GM23338 (cell line): ENCODE results near the gene TMED10. TPM values are rescaled to one million over a fixed set of nuclear protein-coding genes. Genes with fewer than 3 reads are reported as not detected.

ENCODE experiments used
- ATAC-seq: fragments of 200-7000 bp; cut with Tn5 transposase; 3 replicates; pipeline ENCODE4 v1.9.1; 2020
- DNase-seq: peaks from one replicate; pipeline ENCODE4 v3.0.0-alpha.2; 2015; ENCODE audit warnings: low spot score
- H2AFZ ChIP-seq: fragments of 200-600 bp; sonication (generic); 2 replicates; pipeline ENCODE4 v1.8.0; 2016; ENCODE audit warnings: antibody characterized with exemption, mild to moderate bottlenecking, moderate library complexity
- H3F3A ChIP-seq: fragments of 200-600 bp; sonication (generic); replicated peaks from 2 replicates; pipeline ENCODE4 v1.8.0; 2017; ENCODE audit warnings: antibody characterized with exemption, mixed run types, low read depth
- H3K27ac ChIP-seq: fragments of 200-600 bp; sonication (generic); 2 replicates; pipeline ENCODE4 v1.6.1; 2016; ENCODE audit warnings: low read depth
- H3K27me3 ChIP-seq: fragments of 200-600 bp; sonication (generic); 2 replicates; pipeline ENCODE4 v1.8.0; 2016; ENCODE audit warnings: mild to moderate bottlenecking, mixed run types, moderate library complexity; ENCODE audit not compliant: insufficient read depth
- H3K36me3 ChIP-seq: fragments of 200-600 bp; sonication (generic); 2 replicates; pipeline ENCODE4 v1.8.0; 2016; ENCODE audit warnings: mild to moderate bottlenecking; ENCODE audit not compliant: insufficient read depth
- H3K4me1 ChIP-seq: fragments of 200-600 bp; sonication (generic); 2 replicates; pipeline ENCODE4 v1.8.0; 2016; ENCODE audit warnings: mild to moderate bottlenecking, moderate library complexity; ENCODE audit not compliant: insufficient read depth
- H3K4me2 ChIP-seq: fragments of 200-600 bp; sonication (generic); 2 replicates; pipeline ENCODE4 v1.7.1; 2017; ENCODE audit warnings: mixed run types
- H3K4me3 ChIP-seq: fragments of 200-600 bp; sonication (generic); 2 replicates; pipeline ENCODE4 v1.6.1; 2016; ENCODE audit warnings: mixed run types
- H3K79me2 ChIP-seq: fragments of 200-600 bp; sonication (generic); replicated peaks from 2 replicates; pipeline ENCODE4 v1.8.0; 2017; ENCODE audit warnings: mild to moderate bottlenecking; ENCODE audit not compliant: insufficient read depth
- H3K9me2 ChIP-seq: fragments of 200-600 bp; sonication (generic); 2 replicates; pipeline ENCODE4 v1.8.0; 2017; ENCODE audit not compliant: insufficient read depth
- H4K20me1 ChIP-seq: fragments of 200-600 bp; sonication (generic); replicated peaks from 2 replicates; pipeline ENCODE4 v1.8.0; 2017; ENCODE audit warnings: mild to moderate bottlenecking; ENCODE audit not compliant: insufficient read depth
- H3K27ac Mint-ChIP-seq: 2 replicates; pipeline ENCODE4 v1.8.0; 2020; ENCODE audit warnings: inconsistent platforms, mild to moderate bottlenecking, moderate library complexity, mixed read lengths
- H3K27me3 Mint-ChIP-seq: 3 replicates; pipeline ENCODE4 v1.8.0; 2022; ENCODE audit warnings: low read depth, mild to moderate bottlenecking, moderate library complexity, mixed read lengths, inconsistent platforms; ENCODE audit not compliant: insufficient read depth, poor library complexity
- H3K36me3 Mint-ChIP-seq: 3 replicates; pipeline ENCODE4 v1.8.0; 2021; ENCODE audit warnings: low read depth, mild to moderate bottlenecking, inconsistent platforms, moderate library complexity, mixed read lengths
- H3K4me1 Mint-ChIP-seq: 3 replicates; pipeline ENCODE4 v1.8.0; 2020; ENCODE audit warnings: mild to moderate bottlenecking, inconsistent platforms, mixed read lengths
- H3K4me3 Mint-ChIP-seq: 3 replicates; pipeline ENCODE4 v1.8.0; 2021; ENCODE audit warnings: moderate library complexity, mild to moderate bottlenecking, inconsistent platforms, mixed read lengths
- H3K9me3 Mint-ChIP-seq: 3 replicates; pipeline ENCODE4 v1.8.0; 2020; ENCODE audit warnings: moderate library complexity, mild to moderate bottlenecking, inconsistent platforms, mixed read lengths
- CREB1 ChIP-seq: fragments of 250-450 bp; sonication (Bioruptor Pico); IDR thresholded peaks from 2 replicates; pipeline ENCODE4 v1.5.0; 2020; ENCODE audit warnings: low read depth, mild to moderate bottlenecking, moderate library complexity
- EZH2 ChIP-seq: fragments of 200-600 bp; sonication (generic); IDR thresholded peaks from one replicate; pipeline ENCODE4 v1.8.0; 2017; ENCODE audit warnings: antibody characterized with exemption, mild to moderate bottlenecking, low read depth; ENCODE audit not compliant: unreplicated experiment
- EZH2phosphoT487 ChIP-seq: fragments of 200-600 bp; sonication (generic); IDR thresholded peaks from one replicate; pipeline ENCODE4 v1.8.1; 2018; ENCODE audit warnings: antibody characterized with exemption; ENCODE audit not compliant: unreplicated experiment
- JUNB ChIP-seq: IDR thresholded peaks from one replicate; pipeline ENCODE4 v1.6.1; 2016; ENCODE audit warnings: antibody characterized with exemption; ENCODE audit not compliant: unreplicated experiment
- NANOG ChIP-seq: IDR thresholded peaks from 2 replicates; pipeline ENCODE4 v1.6.1; 2016; ENCODE audit warnings: antibody characterized with exemption, borderline replicate concordance
- POLR2AphosphoS5 ChIP-seq: IDR thresholded peaks from 2 replicates; pipeline ENCODE4 v1.6.1; 2016; ENCODE audit warnings: antibody characterized with exemption, low read depth
- STAT1 ChIP-seq: IDR thresholded peaks from one replicate; pipeline ENCODE4 v1.6.1; 2016; ENCODE audit warnings: antibody characterized with exemption; ENCODE audit not compliant: unreplicated experiment
- ZNF114 ChIP-seq: fragments of 250-450 bp; sonication (Bioruptor Pico); IDR thresholded peaks from 2 replicates; pipeline ENCODE4 v1.5.0; 2020; ENCODE audit warnings: mild to moderate bottlenecking, moderate library complexity
- ZNF331 ChIP-seq: fragments of 250-450 bp; sonication (Bioruptor Pico); IDR thresholded peaks from 2 replicates; pipeline ENCODE4 v1.5.0; 2020; ENCODE audit warnings: low read depth, mild to moderate bottlenecking, moderate library complexity
- polyA plus RNA-seq: library from polyadenylated mRNA; unstranded; fragments of >200 nt; fragmentation: Nextera tagmentation; extraction: Ambion mirVana; gene quantifications from 2 replicates; pipeline ENCODE4 v1.2.1, GENCODE V29; 2016
- total RNA-seq: library from RNA; depleted of rRNA; stranded (reverse); fragments of >200 nt; shearing (Covaris generic); gene quantifications from 2 replicates; pipeline ENCODE4 v1.2.3, GENCODE V29; 2014
- TF ChIP-seq, protein P1 (sequence below): fragments of 250-450 bp; sonication (Bioruptor Pico); IDR thresholded peaks from 2 replicates; pipeline ENCODE4 v1.5.0; 2020; ENCODE audit warnings: mild to moderate bottlenecking, moderate library complexity
- TF ChIP-seq, protein P2 (sequence below), 2 experiments: fragments of 200-600 bp in 1 of 2; sonication (generic) in 1 of 2; conservative IDR thresholded peaks; 2 replicates each; pipeline versions ENCODE4 v1.5.1 to v1.6.1; 2016 to 2017; ENCODE audit warnings: antibody characterized with exemption in 2 of 2, low read depth in 2 of 2, mild to moderate bottlenecking in 2 of 2, moderate library complexity in 1 of 2
- TF ChIP-seq, protein P3 (sequence below): IDR thresholded peaks from one replicate; pipeline ENCODE4 v1.6.1; 2018; ENCODE audit warnings: antibody characterized with exemption; ENCODE audit not compliant: unreplicated experiment
- TF ChIP-seq, protein P4 (sequence below): IDR thresholded peaks from 2 replicates; pipeline ENCODE4 v1.6.1; 2016; ENCODE audit warnings: antibody characterized with exemption

Gene TMED10
- total and polyA plus RNA-seq, 2 experiments from 2014 or later: 180 to 196 TPM

DNA sequence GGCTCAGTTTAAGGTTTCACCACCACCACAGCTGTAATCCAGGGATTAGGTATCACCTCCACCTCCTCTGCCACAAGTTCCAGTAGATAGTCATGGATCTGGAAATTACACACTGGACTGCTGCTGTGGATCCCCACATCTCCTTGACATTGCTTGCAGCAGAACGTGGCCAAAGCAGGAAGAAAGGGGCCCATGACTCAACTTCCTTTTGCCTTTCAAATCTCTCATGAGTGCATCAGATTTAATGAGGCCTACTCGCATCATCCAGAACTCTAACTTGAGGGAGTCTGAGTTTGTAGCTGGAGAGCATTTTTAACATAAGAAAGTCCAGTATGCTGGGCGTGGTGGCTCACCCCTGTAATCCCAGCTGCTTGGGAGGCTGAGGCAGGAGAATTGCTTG is 29.2 kb upstream of the TMED10 start:
- H3K4me3 Mint-ChIP-seq: no peak overlapping the region
- no peak overlapping the region for H3K4me2 ChIP-seq
- DNase-seq (no peak), ATAC-seq (no peak)
- H3K36me3 ChIP-seq: no peaks in the 10 kb centered on the region
- no peaks in the 10 kb centered on the region for H3K4me1 ChIP-seq
- H3K79me2 ChIP-seq: no peaks in the 10 kb centered on the region
- H3K36me3 Mint-ChIP-seq: no peaks in the 10 kb centered on the region
- no peaks in the 10 kb centered on the region for H3K27me3 ChIP-seq
- TF ChIP-seq ZNF114 (CRISPR knock-in tag): no peak
- TF ChIP-seq CREB1: no peak
- TF ChIP-seq JUNB: no peak
- TF ChIP-seq EZH2phosphoT487: no peak
- TF ChIP-seq, protein P1, sequence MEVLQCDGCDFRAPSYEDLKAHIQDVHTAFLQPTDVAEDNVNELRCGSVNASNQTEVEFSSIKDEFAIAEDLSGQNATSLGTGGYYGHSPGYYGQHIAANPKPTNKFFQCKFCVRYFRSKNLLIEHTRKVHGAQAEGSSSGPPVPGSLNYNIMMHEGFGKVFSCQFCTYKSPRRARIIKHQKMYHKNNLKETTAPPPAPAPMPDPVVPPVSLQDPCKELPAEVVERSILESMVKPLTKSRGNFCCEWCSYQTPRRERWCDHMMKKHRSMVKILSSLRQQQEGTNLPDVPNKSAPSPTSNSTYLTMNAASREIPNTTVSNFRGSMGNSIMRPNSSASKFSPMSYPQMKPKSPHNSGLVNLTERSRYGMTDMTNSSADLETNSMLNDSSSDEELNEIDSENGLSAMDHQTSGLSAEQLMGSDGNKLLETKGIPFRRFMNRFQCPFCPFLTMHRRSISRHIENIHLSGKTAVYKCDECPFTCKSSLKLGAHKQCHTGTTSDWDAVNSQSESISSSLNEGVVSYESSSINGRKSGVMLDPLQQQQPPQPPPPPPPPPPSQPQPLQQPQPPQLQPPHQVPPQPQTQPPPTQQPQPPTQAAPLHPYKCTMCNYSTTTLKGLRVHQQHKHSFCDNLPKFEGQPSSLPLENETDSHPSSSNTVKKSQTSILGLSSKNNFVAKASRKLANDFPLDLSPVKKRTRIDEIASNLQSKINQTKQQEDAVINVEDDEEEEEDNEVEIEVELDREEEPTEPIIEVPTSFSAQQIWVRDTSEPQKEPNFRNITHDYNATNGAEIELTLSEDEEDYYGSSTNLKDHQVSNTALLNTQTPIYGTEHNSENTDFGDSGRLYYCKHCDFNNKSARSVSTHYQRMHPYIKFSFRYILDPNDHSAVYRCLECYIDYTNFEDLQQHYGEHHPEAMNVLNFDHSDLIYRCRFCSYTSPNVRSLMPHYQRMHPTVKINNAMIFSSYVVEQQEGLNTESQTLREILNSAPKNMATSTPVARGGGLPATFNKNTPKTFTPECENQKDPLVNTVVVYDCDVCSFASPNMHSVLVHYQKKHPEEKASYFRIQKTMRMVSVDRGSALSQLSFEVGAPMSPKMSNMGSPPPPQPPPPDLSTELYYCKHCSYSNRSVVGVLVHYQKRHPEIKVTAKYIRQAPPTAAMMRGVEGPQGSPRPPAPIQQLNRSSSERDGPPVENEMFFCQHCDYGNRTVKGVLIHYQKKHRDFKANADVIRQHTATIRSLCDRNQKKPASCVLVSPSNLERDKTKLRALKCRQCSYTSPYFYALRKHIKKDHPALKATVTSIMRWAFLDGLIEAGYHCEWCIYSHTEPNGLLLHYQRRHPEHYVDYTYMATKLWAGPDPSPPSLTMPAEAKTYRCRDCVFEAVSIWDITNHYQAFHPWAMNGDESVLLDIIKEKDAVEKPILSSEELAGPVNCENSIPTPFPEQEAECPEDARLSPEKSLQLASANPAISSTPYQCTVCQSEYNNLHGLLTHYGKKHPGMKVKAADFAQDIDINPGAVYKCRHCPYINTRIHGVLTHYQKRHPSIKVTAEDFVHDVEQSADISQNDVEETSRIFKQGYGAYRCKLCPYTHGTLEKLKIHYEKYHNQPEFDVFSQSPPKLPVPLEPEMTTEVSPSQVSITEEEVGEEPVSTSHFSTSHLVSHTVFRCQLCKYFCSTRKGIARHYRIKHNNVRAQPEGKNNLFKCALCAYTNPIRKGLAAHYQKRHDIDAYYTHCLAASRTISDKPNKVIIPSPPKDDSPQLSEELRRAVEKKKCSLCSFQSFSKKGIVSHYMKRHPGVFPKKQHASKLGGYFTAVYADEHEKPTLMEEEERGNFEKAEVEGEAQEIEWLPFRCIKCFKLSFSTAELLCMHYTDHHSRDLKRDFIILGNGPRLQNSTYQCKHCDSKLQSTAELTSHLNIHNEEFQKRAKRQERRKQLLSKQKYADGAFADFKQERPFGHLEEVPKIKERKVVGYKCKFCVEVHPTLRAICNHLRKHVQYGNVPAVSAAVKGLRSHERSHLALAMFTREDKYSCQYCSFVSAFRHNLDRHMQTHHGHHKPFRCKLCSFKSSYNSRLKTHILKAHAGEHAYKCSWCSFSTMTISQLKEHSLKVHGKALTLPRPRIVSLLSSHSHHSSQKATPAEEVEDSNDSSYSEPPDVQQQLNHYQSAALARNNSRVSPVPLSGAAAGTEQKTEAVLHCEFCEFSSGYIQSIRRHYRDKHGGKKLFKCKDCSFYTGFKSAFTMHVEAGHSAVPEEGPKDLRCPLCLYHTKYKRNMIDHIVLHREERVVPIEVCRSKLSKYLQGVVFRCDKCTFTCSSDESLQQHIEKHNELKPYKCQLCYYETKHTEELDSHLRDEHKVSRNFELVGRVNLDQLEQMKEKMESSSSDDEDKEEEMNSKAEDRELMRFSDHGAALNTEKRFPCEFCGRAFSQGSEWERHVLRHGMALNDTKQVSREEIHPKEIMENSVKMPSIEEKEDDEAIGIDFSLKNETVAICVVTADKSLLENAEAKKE (CRISPR knock-in tag): no peak
- TF ChIP-seq STAT1: no peak
- TF ChIP-seq ZNF331 (CRISPR knock-in tag): no peak
- TF ChIP-seq, protein P2, sequence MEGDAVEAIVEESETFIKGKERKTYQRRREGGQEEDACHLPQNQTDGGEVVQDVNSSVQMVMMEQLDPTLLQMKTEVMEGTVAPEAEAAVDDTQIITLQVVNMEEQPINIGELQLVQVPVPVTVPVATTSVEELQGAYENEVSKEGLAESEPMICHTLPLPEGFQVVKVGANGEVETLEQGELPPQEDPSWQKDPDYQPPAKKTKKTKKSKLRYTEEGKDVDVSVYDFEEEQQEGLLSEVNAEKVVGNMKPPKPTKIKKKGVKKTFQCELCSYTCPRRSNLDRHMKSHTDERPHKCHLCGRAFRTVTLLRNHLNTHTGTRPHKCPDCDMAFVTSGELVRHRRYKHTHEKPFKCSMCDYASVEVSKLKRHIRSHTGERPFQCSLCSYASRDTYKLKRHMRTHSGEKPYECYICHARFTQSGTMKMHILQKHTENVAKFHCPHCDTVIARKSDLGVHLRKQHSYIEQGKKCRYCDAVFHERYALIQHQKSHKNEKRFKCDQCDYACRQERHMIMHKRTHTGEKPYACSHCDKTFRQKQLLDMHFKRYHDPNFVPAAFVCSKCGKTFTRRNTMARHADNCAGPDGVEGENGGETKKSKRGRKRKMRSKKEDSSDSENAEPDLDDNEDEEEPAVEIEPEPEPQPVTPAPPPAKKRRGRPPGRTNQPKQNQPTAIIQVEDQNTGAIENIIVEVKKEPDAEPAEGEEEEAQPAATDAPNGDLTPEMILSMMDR (conservative IDR thresholded peaks at IDR 0.05; ENCODE audit: low read depth in 2 of 2): no peak
- TF ChIP-seq, protein P3, sequence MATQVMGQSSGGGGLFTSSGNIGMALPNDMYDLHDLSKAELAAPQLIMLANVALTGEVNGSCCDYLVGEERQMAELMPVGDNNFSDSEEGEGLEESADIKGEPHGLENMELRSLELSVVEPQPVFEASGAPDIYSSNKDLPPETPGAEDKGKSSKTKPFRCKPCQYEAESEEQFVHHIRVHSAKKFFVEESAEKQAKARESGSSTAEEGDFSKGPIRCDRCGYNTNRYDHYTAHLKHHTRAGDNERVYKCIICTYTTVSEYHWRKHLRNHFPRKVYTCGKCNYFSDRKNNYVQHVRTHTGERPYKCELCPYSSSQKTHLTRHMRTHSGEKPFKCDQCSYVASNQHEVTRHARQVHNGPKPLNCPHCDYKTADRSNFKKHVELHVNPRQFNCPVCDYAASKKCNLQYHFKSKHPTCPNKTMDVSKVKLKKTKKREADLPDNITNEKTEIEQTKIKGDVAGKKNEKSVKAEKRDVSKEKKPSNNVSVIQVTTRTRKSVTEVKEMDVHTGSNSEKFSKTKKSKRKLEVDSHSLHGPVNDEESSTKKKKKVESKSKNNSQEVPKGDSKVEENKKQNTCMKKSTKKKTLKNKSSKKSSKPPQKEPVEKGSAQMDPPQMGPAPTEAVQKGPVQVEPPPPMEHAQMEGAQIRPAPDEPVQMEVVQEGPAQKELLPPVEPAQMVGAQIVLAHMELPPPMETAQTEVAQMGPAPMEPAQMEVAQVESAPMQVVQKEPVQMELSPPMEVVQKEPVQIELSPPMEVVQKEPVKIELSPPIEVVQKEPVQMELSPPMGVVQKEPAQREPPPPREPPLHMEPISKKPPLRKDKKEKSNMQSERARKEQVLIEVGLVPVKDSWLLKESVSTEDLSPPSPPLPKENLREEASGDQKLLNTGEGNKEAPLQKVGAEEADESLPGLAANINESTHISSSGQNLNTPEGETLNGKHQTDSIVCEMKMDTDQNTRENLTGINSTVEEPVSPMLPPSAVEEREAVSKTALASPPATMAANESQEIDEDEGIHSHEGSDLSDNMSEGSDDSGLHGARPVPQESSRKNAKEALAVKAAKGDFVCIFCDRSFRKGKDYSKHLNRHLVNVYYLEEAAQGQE: no peak
- TF ChIP-seq, protein P4, sequence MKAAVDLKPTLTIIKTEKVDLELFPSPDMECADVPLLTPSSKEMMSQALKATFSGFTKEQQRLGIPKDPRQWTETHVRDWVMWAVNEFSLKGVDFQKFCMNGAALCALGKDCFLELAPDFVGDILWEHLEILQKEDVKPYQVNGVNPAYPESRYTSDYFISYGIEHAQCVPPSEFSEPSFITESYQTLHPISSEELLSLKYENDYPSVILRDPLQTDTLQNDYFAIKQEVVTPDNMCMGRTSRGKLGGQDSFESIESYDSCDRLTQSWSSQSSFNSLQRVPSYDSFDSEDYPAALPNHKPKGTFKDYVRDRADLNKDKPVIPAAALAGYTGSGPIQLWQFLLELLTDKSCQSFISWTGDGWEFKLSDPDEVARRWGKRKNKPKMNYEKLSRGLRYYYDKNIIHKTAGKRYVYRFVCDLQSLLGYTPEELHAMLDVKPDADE: no peak
- no peak for TF ChIP-seq EZH2
- no peak for TF ChIP-seq NANOG
- no peak for TF ChIP-seq POLR2AphosphoS5
- no peak overlapping the region for H2AFZ ChIP-seq
- peaks cover 9% of the 10 kb centered on the region for H3K27me3 Mint-ChIP-seq
- no peak overlapping the region for H3K4me3 ChIP-seq
- no peaks in the 10 kb centered on the region for H3F3A ChIP-seq
- H4K20me1 ChIP-seq: no peaks in the 10 kb centered on the region
- peaks cover 1% of the 10 kb centered on the region for H3K4me1 Mint-ChIP-seq
- no peak overlapping the region for H3K27ac ChIP-seq
- H3K9me3 Mint-ChIP-seq: no peaks in the 10 kb centered on the region
- peak overlapping the region; percentile 32; the same call in 1 of the 2 replicates for H3K27ac Mint-ChIP-seq
- H3K9me2 ChIP-seq: no peaks in the 10 kb centered on the region
